HepG2 (cell line): Measurements from ENCODE around the gene DDX18. TPM values are rescaled to one million over a fixed set of nuclear protein-coding genes. Genes with fewer than 3 reads are reported as not detected.
A peak's percentile ranks its signal among the peaks of the same experiment; 100 is the strongest.

ENCODE experiments used
- ATAC-seq: fragments of 200-7000 bp; cut with Tn5 transposase; 3 replicates; pipeline ENCODE4 v1.9.1; 2020; ENCODE audit warnings: mild to moderate bottlenecking, moderate library complexity
- BruUV-seq: library from RNA; stranded (reverse); fragments of 400-500 nt; replicated peaks from 2 replicates; lab custom pipeline; 2021; lab: Mats Ljungman, UMichigan
- CTCF ChIA-PET: fragments of 300-600 bp; formaldehyde crosslinking; extraction: SDS; loops from one replicate; lab custom pipeline; 2021; ENCODE audit warnings: low total read pairs, inconsistent platforms, low intra/inter-chr PET ratio; lab: Yijun Ruan, JAX
- POLR2A ChIA-PET: fragments of 350-600 bp; sonication (Branson Sonifier 250); formaldehyde crosslinking; loops from one replicate; lab custom pipeline; 2020; ENCODE audit warnings: antibody characterized with exemption, inconsistent platforms; lab: Yijun Ruan, JAX
- DNase-seq: peaks from one replicate; pipeline ENCODE4 v3.0.0-alpha.2; 2015; ENCODE audit warnings: low spot score
- FAIRE-seq: peaks from 3 replicates; lab custom pipeline; 2011; peaks lifted over from hg19 to GRCh38; lab: Jason Lieb, UNC
- H2AFZ ChIP-seq: one replicate; pipeline ENCODE4 v1.6.1; 2011; ENCODE audit warnings: low read length, inconsistent platforms
- H3K27ac ChIP-seq: fragments of 300-600 bp; 3 replicates; pipeline ENCODE4 v1.8.0; 2011; ENCODE audit warnings: mixed run types, mild to moderate bottlenecking, mixed read lengths, low read length, inconsistent platforms; ENCODE audit not compliant: insufficient read depth; ENCODE audit errors: extremely low read length
- H3K27me3 ChIP-seq, 2 experiments: fragments of 200-600 bp in 1 of 2; 2 replicates in 1 of 2; 3 replicates in 1 of 2; pipeline versions ENCODE4 v1.6.0 to v1.8.0; 2011; ENCODE audit warnings: low read length in 2 of 2, mild to moderate bottlenecking in 2 of 2, moderate library complexity in 2 of 2, inconsistent platforms in 1 of 2; ENCODE audit not compliant: insufficient read depth in 2 of 2, control insufficient read depth in 1 of 2
- H3K36me3 ChIP-seq, 2 experiments: fragments of 200-600 bp in 1 of 2; replicated peaks in 1 of 2; 2 replicates in 1 of 2; 3 replicates in 1 of 2; pipeline versions ENCODE4 v1.5.1 to v1.8.0; 2011; ENCODE audit warnings: low read length in 2 of 2, inconsistent platforms in 1 of 2; ENCODE audit not compliant: insufficient read depth in 2 of 2, control insufficient read depth in 1 of 2
- H3K4me1 ChIP-seq: 2 replicates; pipeline ENCODE4 v1.5.1; 2012; ENCODE audit warnings: low read length, inconsistent platforms; ENCODE audit not compliant: insufficient read depth
- H3K4me2 ChIP-seq: 2 replicates; pipeline ENCODE4 v1.6.0; 2011; ENCODE audit warnings: low read depth, low read length, inconsistent platforms
- H3K4me3 ChIP-seq, 3 experiments: fragments of 200-600 bp in 1 of 3; sonication (generic), shearing (Covaris generic) in 1 of 3; replicated peaks in 1 of 3; 2 replicates each; pipeline ENCODE4 v1.5.1; 2011 to 2016; ENCODE audit warnings: low read length in 3 of 3, inconsistent platforms in 2 of 3, low read depth in 2 of 3, mild to moderate bottlenecking in 2 of 3, control low read depth in 1 of 3, mixed read lengths in 1 of 3; ENCODE audit not compliant: insufficient read depth in 1 of 3
- H3K79me2 ChIP-seq: one replicate; pipeline ENCODE4 v1.6.1; 2011; ENCODE audit warnings: low read length, inconsistent platforms; ENCODE audit not compliant: insufficient read depth
- H3K9ac ChIP-seq: 2 replicates; pipeline ENCODE4 v1.6.0; 2011; ENCODE audit warnings: mild to moderate bottlenecking, low read depth, low read length, inconsistent platforms; ENCODE audit not compliant: insufficient read depth
- H3K9me3 ChIP-seq: 2 replicates; pipeline ENCODE4 v1.5.1; 2012; ENCODE audit warnings: mild to moderate bottlenecking, low read length
- H4K20me1 ChIP-seq: 2 replicates; pipeline ENCODE4 v1.6.0; 2011; ENCODE audit warnings: inconsistent platforms, mild to moderate bottlenecking, low read length, moderate library complexity; ENCODE audit not compliant: insufficient read depth
- CENPBD1 ChIP-seq: sonication (generic); formaldehyde crosslinking; IDR thresholded peaks from 2 replicates; pipeline ENCODE4 v1.8.0; 2022; ENCODE audit warnings: missing genetic modification reagents, low read depth, mild to moderate bottlenecking, borderline replicate concordance
- MTF1 ChIP-seq: sonication (generic); formaldehyde crosslinking; IDR thresholded peaks from 2 replicates; pipeline ENCODE4 v1.5.0; 2020; ENCODE audit warnings: missing genetic modification reagents
- NFE2L2 ChIP-seq: fragments of 150-350 bp; IDR thresholded peaks from 2 replicates; pipeline ENCODE4 v1.6.1; 2014; ENCODE audit warnings: low read length
- SALL1 ChIP-seq: sonication (generic); formaldehyde crosslinking; IDR thresholded peaks from 2 replicates; pipeline ENCODE4 v1.8.0; 2022; ENCODE audit warnings: mild to moderate bottlenecking, missing genetic modification reagents
- TAF1 ChIP-seq: sonication (generic); formaldehyde crosslinking; IDR thresholded peaks from 2 replicates; pipeline ENCODE4 v1.4.0; 2020; ENCODE audit warnings: missing genetic modification reagents
- ZNF556 ChIP-seq: sonication (generic); formaldehyde crosslinking; IDR thresholded peaks from 2 replicates; pipeline ENCODE4 v1.4.0; 2020; ENCODE audit warnings: mild to moderate bottlenecking, missing genetic modification reagents, borderline replicate concordance
- ZNF564 ChIP-seq: sonication (generic); formaldehyde crosslinking; IDR thresholded peaks from 2 replicates; pipeline ENCODE4 v1.8.1; 2023; ENCODE audit warnings: mild to moderate bottlenecking, missing genetic modification reagents
- in situ Hi-C: cut with HindIII; loops from 2 replicates; pipeline ENCODE4 v1.10.0; 2017; ENCODE audit warnings: low pct_unique_long_range_greater_than_20kb; ENCODE audit not compliant: extremely low pct_ligation_motif_present
- intact Hi-C: fragments of 100-400 bp; cut with micrococcal nuclease; formaldehyde crosslinking; loops from one replicate; pipeline ENCODE4 v1.10.0; 2022; ENCODE audit not compliant: unreplicated experiment
- polyA plus RNA-seq, 8 experiments: library from polyadenylated mRNA; depleted of rRNA in 3 of 8; stranded (reverse) in 7 of 8; unstranded in 1 of 8; fragments of >200 nt; fragmentation: Illumina TruSeq in 4 of 8; extraction: Trizol in 4 of 8; gene quantifications; 2 replicates each; pipeline versions ENCODE4 v1.2.1 to v1.2.3, GENCODE V29; 2011 to 2016; ENCODE audit warnings: low read depth in 4 of 8, missing spikeins in 1 of 8, mixed read lengths in 1 of 8; ENCODE audit not compliant: insufficient read depth in 1 of 8
- total RNA-seq, 5 experiments: library from RNA; depleted of rRNA; stranded (reverse); fragments of >200 nt; fragmentation: Illumina TruSeq; extraction: Trizol; gene quantifications; 2 replicates each; pipeline ENCODE4 v1.2.3, GENCODE V29; 2016; ENCODE audit warnings: low read depth in 1 of 5
- TF ChIP-seq, protein P1 (sequence below): sonication (generic); formaldehyde crosslinking; IDR thresholded peaks from 2 replicates; pipeline ENCODE4 v1.5.0; 2020; ENCODE audit warnings: missing genetic modification reagents
- TF ChIP-seq, protein P2 (sequence below): sonication (generic); formaldehyde crosslinking; IDR thresholded peaks from 2 replicates; pipeline ENCODE4 v1.8.1; 2023; ENCODE audit warnings: mild to moderate bottlenecking, moderate library complexity, missing genetic modification reagents

Gene DDX18
- total and polyA plus RNA-seq, 2 of the 13 experiments (the other 11 are each of a cell fraction or from before 2014, with no cell fraction given), result 64.0 to 134 TPM

- BruUV-seq, result no TSS peak
- TF ChIP-seq, protein P1, sequence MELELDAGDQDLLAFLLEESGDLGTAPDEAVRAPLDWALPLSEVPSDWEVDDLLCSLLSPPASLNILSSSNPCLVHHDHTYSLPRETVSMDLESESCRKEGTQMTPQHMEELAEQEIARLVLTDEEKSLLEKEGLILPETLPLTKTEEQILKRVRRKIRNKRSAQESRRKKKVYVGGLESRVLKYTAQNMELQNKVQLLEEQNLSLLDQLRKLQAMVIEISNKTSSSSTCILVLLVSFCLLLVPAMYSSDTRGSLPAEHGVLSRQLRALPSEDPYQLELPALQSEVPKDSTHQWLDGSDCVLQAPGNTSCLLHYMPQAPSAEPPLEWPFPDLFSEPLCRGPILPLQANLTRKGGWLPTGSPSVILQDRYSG (CRISPR knock-in tag), result no peak
- no peak for TF ChIP-seq MTF1
- TF ChIP-seq ZNF564 (CRISPR knock-in tag), result peak; percentile 95
- no peak for TF ChIP-seq SALL1 (CRISPR knock-in tag)
- TF ChIP-seq, protein P2, sequence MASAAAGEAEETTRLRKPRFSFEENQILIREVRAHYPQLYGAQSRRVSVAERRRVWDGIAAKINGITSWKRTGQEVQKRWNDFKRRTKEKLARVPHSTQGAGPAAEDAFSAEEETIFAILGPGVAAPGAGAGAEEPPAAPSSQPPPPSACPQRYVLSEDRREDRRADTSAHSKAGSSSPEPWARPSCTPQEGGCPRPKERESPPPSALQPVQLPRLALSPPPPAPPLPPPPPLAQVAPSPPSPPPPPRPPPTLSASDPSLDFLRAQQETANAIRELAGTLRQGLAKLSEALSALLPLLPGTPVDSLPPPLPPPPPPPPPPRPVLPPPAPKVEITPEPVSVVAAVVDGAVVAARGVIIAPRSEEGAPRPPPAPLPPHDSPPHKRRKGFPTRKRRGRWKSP (CRISPR knock-in tag), result no peak
- no peak for TF ChIP-seq TAF1
- TF ChIP-seq NFE2L2, result peak; percentile 48; the same call in 1 of the 2 replicates
- no peak for TF ChIP-seq ZNF556 (CRISPR knock-in tag)
- TF ChIP-seq CENPBD1, result no peak
- Histone ChIP-seq H3K9ac (no peak overlapping the region), H2AFZ (no peak overlapping the region), H4K20me1 (no peaks in the 10 kb centered on the region), H3K27ac (no peak overlapping the region), H3K79me2 (no peaks in the 10 kb centered on the region), H3K4me2 (no peak overlapping the region), H3K4me3 (no peak overlapping the region), H3K9me3 (no peaks in the 10 kb centered on the region; the same call in 1 of the 2 replicates), H3K27me3 (no peaks in the 10 kb centered on the region), H3K4me1 (no peaks in the 10 kb centered on the region), H3K36me3 (no peaks in the 10 kb centered on the region)
- ChIA-PET POLR2A (no interaction called here), CTCF (no interaction called here)
- in situ Hi-C loops (no loop called here), intact Hi-C loops (no loop called here)
- DNase-seq (no peak), FAIRE-seq (no peak), ATAC-seq (no peak)
These were observed 25.0 kb upstream of the DDX18 start for GRCh38 chr2:117789505-117789904.
